Endodermal cell (in vitro differentiated cells): ENCODE measurements around the gene ARL8B. TPM values are rescaled to one million over a fixed set of nuclear protein-coding genes. Genes with fewer than 3 reads are reported as not detected.

Experiments used
- DNase-seq: peaks from one replicate; pipeline ENCODE4 v3.0.0-alpha.2; 2017
- H3K27ac ChIP-seq: 2 replicates; pipeline ENCODE4 v1.5.1; 2013; ENCODE audit warnings: mild to moderate bottlenecking, low read depth, low read length, moderate library complexity
- H3K27me3 ChIP-seq: 2 replicates; pipeline ENCODE4 v1.6.1; 2013; ENCODE audit warnings: mild to moderate bottlenecking, low read length, moderate library complexity; ENCODE audit not compliant: insufficient read depth, control insufficient read depth, poor library complexity, severe bottlenecking
- H3K36me3 ChIP-seq: 2 replicates; pipeline ENCODE4 v1.7.0; 2013; ENCODE audit warnings: mild to moderate bottlenecking, low read length, moderate library complexity; ENCODE audit not compliant: control insufficient read depth, insufficient read depth
- H3K4me1 ChIP-seq: one replicate; pipeline ENCODE4 v1.7.0; 2013; ENCODE audit warnings: low read length; ENCODE audit not compliant: control insufficient read depth, insufficient read depth
- H3K4me3 ChIP-seq: 2 replicates; pipeline ENCODE4 v1.5.1; 2013; ENCODE audit warnings: mild to moderate bottlenecking, low read length, moderate library complexity
- H3K9ac ChIP-seq: 2 replicates; pipeline ENCODE4 v1.6.1; 2013; ENCODE audit warnings: mild to moderate bottlenecking, low read length, moderate library complexity; ENCODE audit not compliant: poor library complexity, severe bottlenecking; ENCODE audit errors: extremely low read depth
- H3K9me3 ChIP-seq: 2 replicates; pipeline ENCODE4 v1.6.1; 2013; ENCODE audit warnings: mild to moderate bottlenecking, low read length, moderate library complexity; ENCODE audit not compliant: control insufficient read depth
- H3K27ac Mint-ChIP-seq: 2 replicates; pipeline ENCODE4 v1.8.0; 2020; ENCODE audit warnings: mixed read lengths
- H3K27me3 Mint-ChIP-seq: 2 replicates; pipeline ENCODE4 v1.8.0; 2021; ENCODE audit warnings: mild to moderate bottlenecking, mixed read lengths; ENCODE audit not compliant: insufficient read depth
- H3K36me3 Mint-ChIP-seq: 2 replicates; pipeline ENCODE4 v1.8.0; 2020; ENCODE audit warnings: low read depth, mixed read lengths
- H3K4me1 Mint-ChIP-seq: 2 replicates; pipeline ENCODE4 v1.8.0; 2020; ENCODE audit warnings: mixed read lengths
- H3K4me3 Mint-ChIP-seq: 2 replicates; pipeline ENCODE4 v1.8.0; 2020; ENCODE audit warnings: mild to moderate bottlenecking, moderate library complexity, mixed read lengths
- H3K9me3 Mint-ChIP-seq: 2 replicates; pipeline ENCODE4 v1.8.0; 2020; ENCODE audit warnings: mild to moderate bottlenecking, mixed read lengths
- WGBS, 2 experiments: methylation state at CpG; one replicate each; pipeline versions ENCODE4 v1.1.5 to v1.1.7; 2013; ENCODE audit warnings: missing lambda C conversion rate in 2 of 2, mixed read lengths in 1 of 2; ENCODE audit not compliant: insufficient coverage in 1 of 2, insufficient read length in 1 of 2; 5-methylcytosine and 5-hydroxymethylcytosine counted together
- total RNA-seq, 2 donors: library from RNA; stranded (reverse); fragmentation: NEBNext Ultra II Directional in 1 of 2; extraction: Animal tissue kit (Norgen Biotek cat#: 25700) in 1 of 2; gene quantifications; 2 replicates in 1 of 2; 3 replicates in 1 of 2; pipeline ENCODE4 v1.2.1, GENCODE V29; 2021
- TF ChIP-seq, protein P1 (sequence below): fragments of 200-600 bp; sonication (generic); conservative IDR thresholded peaks from 2 replicates; pipeline ENCODE4 v1.5.0; 2021; ENCODE audit warnings: antibody characterized with exemption, mild to moderate bottlenecking

ARL8B gene
- total RNA-seq, 2 donors from 2014 or later: 31.2 to 37.3 TPM

DNA sequence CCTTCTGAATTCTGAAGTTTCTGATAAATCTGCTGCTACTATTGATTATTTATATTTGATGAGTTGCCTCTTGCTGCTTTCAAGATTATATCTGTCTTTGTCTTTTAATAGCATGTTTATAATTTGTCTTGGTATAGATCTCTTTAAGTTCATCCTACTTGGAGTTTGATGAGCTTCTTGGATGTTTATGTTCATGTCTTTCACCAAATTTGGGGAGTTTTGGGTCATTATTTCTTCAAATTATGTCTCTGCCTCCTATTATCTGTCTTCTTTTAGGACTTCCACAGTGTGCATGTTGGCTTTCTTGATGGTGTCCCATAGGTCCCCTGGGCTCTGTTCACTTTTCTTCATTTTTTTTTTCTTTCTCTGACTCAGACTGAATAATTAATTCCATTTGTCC is 33.1 kb downstream of the ARL8B start:
- Histone ChIP-seq H3K36me3 (peaks cover 8% of the 10 kb centered on the region), H3K27me3 (no peaks in the 10 kb centered on the region), H3K27ac (no peak overlapping the region), H3K9me3 (no peaks in the 10 kb centered on the region), H3K4me3 (no peak overlapping the region), H3K4me1 (no peaks in the 10 kb centered on the region), H3K9ac (no peak overlapping the region)
- Mint-ChIP-seq H3K4me3 (no peak overlapping the region), H3K36me3 (peaks cover 4% of the 10 kb centered on the region), H3K9me3 (no peaks in the 10 kb centered on the region), H3K27me3 (no peaks in the 10 kb centered on the region), H3K27ac (no peak overlapping the region), H3K4me1 (peaks cover 6% of the 10 kb centered on the region)
- no peak for DNase-seq
- TF ChIP-seq, protein P1, sequence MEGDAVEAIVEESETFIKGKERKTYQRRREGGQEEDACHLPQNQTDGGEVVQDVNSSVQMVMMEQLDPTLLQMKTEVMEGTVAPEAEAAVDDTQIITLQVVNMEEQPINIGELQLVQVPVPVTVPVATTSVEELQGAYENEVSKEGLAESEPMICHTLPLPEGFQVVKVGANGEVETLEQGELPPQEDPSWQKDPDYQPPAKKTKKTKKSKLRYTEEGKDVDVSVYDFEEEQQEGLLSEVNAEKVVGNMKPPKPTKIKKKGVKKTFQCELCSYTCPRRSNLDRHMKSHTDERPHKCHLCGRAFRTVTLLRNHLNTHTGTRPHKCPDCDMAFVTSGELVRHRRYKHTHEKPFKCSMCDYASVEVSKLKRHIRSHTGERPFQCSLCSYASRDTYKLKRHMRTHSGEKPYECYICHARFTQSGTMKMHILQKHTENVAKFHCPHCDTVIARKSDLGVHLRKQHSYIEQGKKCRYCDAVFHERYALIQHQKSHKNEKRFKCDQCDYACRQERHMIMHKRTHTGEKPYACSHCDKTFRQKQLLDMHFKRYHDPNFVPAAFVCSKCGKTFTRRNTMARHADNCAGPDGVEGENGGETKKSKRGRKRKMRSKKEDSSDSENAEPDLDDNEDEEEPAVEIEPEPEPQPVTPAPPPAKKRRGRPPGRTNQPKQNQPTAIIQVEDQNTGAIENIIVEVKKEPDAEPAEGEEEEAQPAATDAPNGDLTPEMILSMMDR: no peak

DNA sequence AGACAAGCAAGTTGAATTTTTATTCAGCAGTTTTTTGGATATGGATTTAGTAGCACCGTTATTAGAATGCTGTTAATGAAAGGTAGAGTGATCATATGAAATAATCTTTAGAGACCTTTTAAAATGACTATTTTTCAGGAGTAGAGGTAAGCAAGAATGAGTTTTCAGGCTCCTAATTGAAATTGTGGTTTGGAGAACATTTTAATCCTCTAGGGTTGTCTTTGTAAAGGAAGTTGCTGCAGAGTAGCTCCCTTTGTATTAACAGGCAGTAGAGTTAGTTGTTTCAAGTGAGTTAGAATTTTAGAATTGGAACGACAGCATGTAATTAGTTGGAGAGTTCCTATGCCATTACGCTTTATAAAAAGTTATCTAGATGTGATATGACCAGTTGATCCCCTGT is 38.2 kb downstream of the ARL8B start:
- Mint-ChIP-seq H3K9me3 (no peaks in the 10 kb centered on the region), H3K4me1 (peaks cover 33% of the 10 kb centered on the region), H3K4me3 (no peak overlapping the region), H3K27me3 (no peaks in the 10 kb centered on the region), H3K27ac (peak overlapping the region; percentile 40), H3K36me3 (no peaks in the 10 kb centered on the region)
- H3K9me3 ChIP-seq: no peaks in the 10 kb centered on the region
- no peaks in the 10 kb centered on the region for H3K36me3 ChIP-seq
- H3K9ac ChIP-seq: no peak overlapping the region
- no peak for DNase-seq
- H3K27ac ChIP-seq: no peak overlapping the region
- H3K4me3 ChIP-seq: no peak overlapping the region
- 90 to 91% methylated on average over 1 to 3 of the region's 3 CpGs for WGBS, 2 experiments
- no peaks in the 10 kb centered on the region for H3K27me3 ChIP-seq
- TF ChIP-seq, protein P1: no peak
- peaks cover 4% of the 10 kb centered on the region for H3K4me1 ChIP-seq

DNA sequence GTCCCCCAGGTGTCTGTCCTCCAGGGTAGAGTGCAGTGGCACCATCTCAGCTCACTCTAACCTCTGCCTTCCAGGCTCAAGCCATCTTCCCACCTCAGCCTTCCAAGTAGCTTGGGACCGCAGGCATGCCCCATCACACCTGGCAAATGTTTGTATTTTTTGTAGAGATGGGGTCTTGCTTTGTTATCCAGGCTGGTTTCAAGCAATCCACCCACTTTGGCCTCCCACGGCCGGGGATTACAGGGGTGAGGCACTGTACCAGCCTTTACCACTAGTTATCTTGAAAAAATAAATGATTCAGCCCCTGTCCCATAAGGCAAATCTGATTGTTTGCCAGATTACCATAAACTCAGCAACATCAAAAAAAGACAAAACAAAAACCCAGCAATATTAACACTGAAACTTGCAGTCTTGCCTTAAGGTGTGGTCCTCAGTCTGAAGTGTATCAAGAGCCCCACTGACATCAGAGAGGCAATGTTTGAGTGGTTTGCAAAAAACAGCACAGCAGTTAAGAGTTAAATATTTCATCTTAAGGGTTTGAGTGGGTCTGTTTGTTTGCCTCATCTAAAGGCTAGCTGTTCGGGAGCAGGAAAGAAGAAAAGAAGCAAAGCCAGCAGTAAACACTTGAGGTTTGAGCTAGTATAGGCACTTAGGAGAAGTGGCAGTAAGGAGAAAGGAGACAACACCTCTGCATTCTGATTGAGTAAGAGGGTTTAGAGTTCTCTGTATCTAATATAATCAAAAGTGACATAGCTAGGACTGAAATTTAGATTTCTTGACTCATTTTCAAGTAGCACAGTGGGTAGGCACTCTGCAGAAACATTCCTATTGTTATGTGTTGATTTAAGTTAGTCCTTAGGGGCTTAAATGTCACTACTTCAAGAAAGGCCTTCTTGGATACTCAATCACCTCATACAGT is 39.1 kb downstream of the ARL8B start:
- Histone ChIP-seq H3K9me3 (no peaks in the 10 kb centered on the region), H3K4me1 (peaks cover 4% of the 10 kb centered on the region), H3K27me3 (no peaks in the 10 kb centered on the region), H3K9ac (no peak overlapping the region), H3K27ac (no peak overlapping the region), H3K36me3 (no peaks in the 10 kb centered on the region), H3K4me3 (no peak overlapping the region)
- Mint-ChIP-seq H3K9me3 (no peaks in the 10 kb centered on the region), H3K27me3 (no peaks in the 10 kb centered on the region), H3K4me1 (peaks cover 37% of the 10 kb centered on the region), H3K36me3 (no peaks in the 10 kb centered on the region), H3K4me3 (no peak overlapping the region), H3K27ac (peak overlapping the region; percentile 52)
- TF ChIP-seq, protein P1: no peak
- 64 to 79% methylated on average over 1 to 4 of the region's 4 CpGs for WGBS, 2 experiments
- DNase-seq: peak; percentile 52
